Ectodermal cell (in vitro differentiated cells): ENCODE data around the gene SLC22A16.

ENCODE experiments used
- H3K27ac ChIP-seq: 2 replicates; pipeline ENCODE4 v1.7.0; 2013; ENCODE audit warnings: mild to moderate bottlenecking, low read depth, low read length; ENCODE audit not compliant: insufficient read depth, poor library complexity, severe bottlenecking
- H3K27me3 ChIP-seq: 2 replicates; pipeline ENCODE4 v1.7.0; 2013; ENCODE audit warnings: mild to moderate bottlenecking, low read length; ENCODE audit not compliant: insufficient read depth, control insufficient read depth, poor library complexity, severe bottlenecking
- H3K36me3 ChIP-seq: one replicate; pipeline ENCODE4 v1.7.0; 2013; ENCODE audit warnings: low read length; ENCODE audit not compliant: control insufficient read depth, insufficient read depth
- H3K4me1 ChIP-seq: one replicate; pipeline ENCODE4 v1.7.0; 2013; ENCODE audit warnings: low read length; ENCODE audit not compliant: control insufficient read depth, insufficient read depth
- H3K4me3 ChIP-seq: 2 replicates; pipeline ENCODE4 v1.7.0; 2013; ENCODE audit warnings: low read depth, low read length, control low read depth; ENCODE audit not compliant: insufficient read depth
- H3K9me3 ChIP-seq: 2 replicates; pipeline ENCODE4 v1.7.0; 2013; ENCODE audit warnings: mild to moderate bottlenecking, low read length, moderate library complexity; ENCODE audit not compliant: control insufficient read depth
- WGBS, 2 experiments: methylation state at CpG; one replicate each; pipeline ENCODE4 v1.1.7; 2013; ENCODE audit warnings: missing lambda C conversion rate in 2 of 2; 5-methylcytosine and 5-hydroxymethylcytosine counted together

The SLC22A16 gene

GRCh38 chr6:110456694-110457093 is 19.7 kb downstream of the SLC22A16 start:
- Histone ChIP-seq H3K4me1 (no peaks in the 10 kb centered on the region), H3K36me3 (no peaks in the 10 kb centered on the region), H3K9me3 (no peaks in the 10 kb centered on the region), H3K27ac (no peak overlapping the region), H3K27me3 (no peaks in the 10 kb centered on the region), H3K4me3 (no peak overlapping the region)
- 93 to 94% methylated on average over 3 of the region's 3 CpGs for WGBS, 2 experiments

- no peaks in the 10 kb centered on the region for H3K9me3 ChIP-seq
- 88 to 89% methylated on average over 4 of the region's 4 CpGs for WGBS, 2 experiments
- no peaks in the 10 kb centered on the region for H3K36me3 ChIP-seq
- no peak overlapping the region for H3K27ac ChIP-seq
- H3K27me3 ChIP-seq = no peaks in the 10 kb centered on the region
- no peaks in the 10 kb centered on the region for H3K4me1 ChIP-seq
- no peak overlapping the region for H3K4me3 ChIP-seq
Measured at GRCh38 chr6:110449541-110449895, 26.9 kb downstream of the SLC22A16 start.

- no peaks in the 10 kb centered on the region for H3K27me3 ChIP-seq
- WGBS, 2 experiments = 86 to 88% methylated on average over 4 of the region's 4 CpGs
- H3K4me3 ChIP-seq = no peak overlapping the region
- H3K9me3 ChIP-seq = no peaks in the 10 kb centered on the region
- H3K4me1 ChIP-seq = no peaks in the 10 kb centered on the region
- H3K36me3 ChIP-seq = no peaks in the 10 kb centered on the region
- H3K27ac ChIP-seq = no peak overlapping the region
Measured at GRCh38 chr6:110448846-110449540, 27.4 kb downstream of the SLC22A16 start.

GRCh38 chr6:110447761-110448160 is 28.7 kb downstream of the SLC22A16 start:
- Histone ChIP-seq H3K4me3 (no peak overlapping the region), H3K9me3 (no peaks in the 10 kb centered on the region), H3K36me3 (no peaks in the 10 kb centered on the region), H3K27ac (no peak overlapping the region), H3K27me3 (no peaks in the 10 kb centered on the region), H3K4me1 (no peaks in the 10 kb centered on the region)
- 93 to 98% methylated on average over 2 to 3 of the region's 3 CpGs for whole genome bisulfite sequencing, 2 experiments

- H3K36me3 ChIP-seq = no peaks in the 10 kb centered on the region
- no peaks in the 10 kb centered on the region for H3K27me3 ChIP-seq
- H3K9me3 ChIP-seq = no peaks in the 10 kb centered on the region
- no peaks in the 10 kb centered on the region for H3K4me1 ChIP-seq
- no peak overlapping the region for H3K4me3 ChIP-seq
- 92% methylated on average over 4 of the region's 4 CpGs for whole genome bisulfite sequencing, 2 experiments
- no peak overlapping the region for H3K27ac ChIP-seq
Measured at GRCh38 chr6:110446405-110446804, 30.0 kb downstream of the SLC22A16 start.

- H3K27me3 ChIP-seq = no peaks in the 10 kb centered on the region
- 93 to 96% methylated on average over 4 of the region's 4 CpGs for WGBS, 2 experiments
- H3K4me3 ChIP-seq = no peak overlapping the region
- H3K36me3 ChIP-seq = no peaks in the 10 kb centered on the region
- H3K9me3 ChIP-seq = no peaks in the 10 kb centered on the region
- no peak overlapping the region for H3K27ac ChIP-seq
- no peaks in the 10 kb centered on the region for H3K4me1 ChIP-seq
Measured at GRCh38 chr6:110440026-110440425, 36.4 kb downstream of the SLC22A16 start.

- Histone ChIP-seq H3K4me1 (no peaks in the 10 kb centered on the region), H3K27me3 (no peaks in the 10 kb centered on the region), H3K4me3 (no peak overlapping the region), H3K9me3 (no peaks in the 10 kb centered on the region), H3K27ac (no peak overlapping the region), H3K36me3 (no peaks in the 10 kb centered on the region)
- 70 to 76% methylated on average over 5 of the region's 5 CpGs for WGBS, 2 experiments
Measured at GRCh38 chr6:110439356-110439755, 37.1 kb downstream of the SLC22A16 start.

GRCh38 chr6:110434961-110435602 is 41.3 kb downstream of the SLC22A16 start:
- H3K4me1 ChIP-seq = no peaks in the 10 kb centered on the region
- WGBS, 2 experiments = 95 to 96% methylated on average over 7 of the region's 7 CpGs
- no peaks in the 10 kb centered on the region for H3K36me3 ChIP-seq
- no peaks in the 10 kb centered on the region for H3K9me3 ChIP-seq
- H3K27me3 ChIP-seq = no peaks in the 10 kb centered on the region
- no peak overlapping the region for H3K27ac ChIP-seq
- no peak overlapping the region for H3K4me3 ChIP-seq

GRCh38 chr6:110432285-110432900 is 44.0 kb downstream of the SLC22A16 start:
- no peak overlapping the region for H3K4me3 ChIP-seq
- no peaks in the 10 kb centered on the region for H3K36me3 ChIP-seq
- no peaks in the 10 kb centered on the region for H3K9me3 ChIP-seq
- no peaks in the 10 kb centered on the region for H3K27me3 ChIP-seq
- 91 to 95% methylated on average over 3 of the region's 3 CpGs for WGBS, 2 experiments
- no peaks in the 10 kb centered on the region for H3K4me1 ChIP-seq
- no peak overlapping the region for H3K27ac ChIP-seq

- no peak overlapping the region for H3K27ac ChIP-seq
- H3K4me1 ChIP-seq = no peaks in the 10 kb centered on the region
- 85 to 92% methylated on average over 3 to 4 of the region's 4 CpGs for WGBS, 2 experiments
- H3K9me3 ChIP-seq = no peaks in the 10 kb centered on the region
- no peaks in the 10 kb centered on the region for H3K36me3 ChIP-seq
- H3K4me3 ChIP-seq = no peak overlapping the region
- H3K27me3 ChIP-seq = no peaks in the 10 kb centered on the region
Measured at GRCh38 chr6:110430741-110431140, 45.7 kb downstream of the SLC22A16 start.
